ENCODE measurements around the gene SLC34A3. TPM values are rescaled to one million over a fixed set of nuclear protein-coding genes. Genes with fewer than 3 reads are reported as not detected.

SLC34A3 gene
- total RNA-seq = under 1 TPM in 2 of 6 donors, not detected in 4; 0.10 to 0.17 TPM

GRCh38 chr9:137230705-137231371 lies at the start of gene SLC34A3:
Gene SLC34A3, plus strand, starts transcription at chr9:137230901. Its CDS starts 802 bp downstream, at chr9:137231703.
- no peaks in the 10 kb centered on the region for H3K36me3 ChIP-seq
- H3K9me3 ChIP-seq = no peaks in the 10 kb centered on the region
- H3K4me3 ChIP-seq = no peak within 1 kb of the TSS
- H3K27ac ChIP-seq = no peak within 1 kb of the TSS
- TF ChIP-seq EP300 (IDR thresholded peaks at IDR 0.05) = no peak
- no peak for TF ChIP-seq POLR2A (IDR thresholded peaks at IDR 0.05)
- TF ChIP-seq, protein P1, sequence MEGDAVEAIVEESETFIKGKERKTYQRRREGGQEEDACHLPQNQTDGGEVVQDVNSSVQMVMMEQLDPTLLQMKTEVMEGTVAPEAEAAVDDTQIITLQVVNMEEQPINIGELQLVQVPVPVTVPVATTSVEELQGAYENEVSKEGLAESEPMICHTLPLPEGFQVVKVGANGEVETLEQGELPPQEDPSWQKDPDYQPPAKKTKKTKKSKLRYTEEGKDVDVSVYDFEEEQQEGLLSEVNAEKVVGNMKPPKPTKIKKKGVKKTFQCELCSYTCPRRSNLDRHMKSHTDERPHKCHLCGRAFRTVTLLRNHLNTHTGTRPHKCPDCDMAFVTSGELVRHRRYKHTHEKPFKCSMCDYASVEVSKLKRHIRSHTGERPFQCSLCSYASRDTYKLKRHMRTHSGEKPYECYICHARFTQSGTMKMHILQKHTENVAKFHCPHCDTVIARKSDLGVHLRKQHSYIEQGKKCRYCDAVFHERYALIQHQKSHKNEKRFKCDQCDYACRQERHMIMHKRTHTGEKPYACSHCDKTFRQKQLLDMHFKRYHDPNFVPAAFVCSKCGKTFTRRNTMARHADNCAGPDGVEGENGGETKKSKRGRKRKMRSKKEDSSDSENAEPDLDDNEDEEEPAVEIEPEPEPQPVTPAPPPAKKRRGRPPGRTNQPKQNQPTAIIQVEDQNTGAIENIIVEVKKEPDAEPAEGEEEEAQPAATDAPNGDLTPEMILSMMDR (IDR thresholded peaks at IDR 0.05) = no peak
- no peak for TF ChIP-seq POLR2AphosphoS5 (IDR thresholded peaks at IDR 0.05)
- peaks cover 0 to 34% (median 4%) of the 10 kb centered on the region in 4 donors for H3K27me3 ChIP-seq
- 65 to 69% methylated on average over 5 to 11 of the region's 14 CpGs for WGBS, 2 donors
- peaks cover under 1 to 25% (median 19%) of the 10 kb centered on the region in 4 donors for H3K4me1 ChIP-seq
- no peak for ATAC-seq (ENCODE audit: low FRiP score in 2 of 2)
- DNase-seq = peak in 1 of 2 donors; percentile 63

GRCh38 chr9:137181680-137182079 lies 49.0 kb upstream of the SLC34A3 start:
- H3K4me1 ChIP-seq = peaks cover 6 to 17% (median 8%) of the 10 kb centered on the region in 4 donors

DNA sequence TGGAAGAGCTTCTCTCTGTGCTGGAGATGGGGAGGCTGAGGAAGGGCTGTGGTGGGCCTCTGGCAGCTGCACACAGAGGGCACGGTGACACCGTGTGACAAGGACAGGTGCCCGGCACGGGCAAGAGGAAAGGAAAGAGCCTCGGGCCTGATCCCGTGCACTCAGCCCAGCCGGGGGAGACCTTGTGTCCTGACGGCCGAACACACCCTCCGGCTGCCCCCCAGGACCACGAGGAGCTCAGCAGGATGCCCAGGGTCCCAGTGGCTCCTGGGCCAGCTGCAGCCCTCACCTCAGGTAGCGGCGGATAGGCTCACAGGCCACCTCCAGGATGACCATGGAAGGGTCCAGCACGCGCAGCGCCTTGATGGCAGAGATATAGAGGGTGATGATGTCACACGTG lies 47.9 kb upstream of the SLC34A3 start:
- ATAC-seq (ENCODE audit: low FRiP score in 2 of 2) = no peak
- no peak overlapping the region for H3K4me3 ChIP-seq
- 82 to 95% methylated on average over 5 to 16 of the region's 17 CpGs for WGBS, 2 donors

More at GRCh38 chr9:137181680-137182079, 49.0 kb upstream of the SLC34A3 start:
- WGBS, 2 donors = 89 to 95% methylated on average over 9 to 20 of the region's 22 CpGs
- H3K36me3 ChIP-seq = peaks cover 31 to 92% (median 84%) of the 10 kb centered on the region in 4 donors
- TF ChIP-seq POLR2A (IDR thresholded peaks at IDR 0.05) = no peak
- TF ChIP-seq, protein P1 (IDR thresholded peaks at IDR 0.05) = no peak
- TF ChIP-seq POLR2AphosphoS5 (IDR thresholded peaks at IDR 0.05) = no peak
- no peak for TF ChIP-seq EP300 (IDR thresholded peaks at IDR 0.05)
- H3K27me3 ChIP-seq = no peaks in the 10 kb centered on the region
- no peak overlapping the region for H3K27ac ChIP-seq
- no peaks in the 10 kb centered on the region for H3K9me3 ChIP-seq
- ATAC-seq (ENCODE audit: low FRiP score in 2 of 2) (no peak), DNase-seq (peak in 1 of 2 donors; percentile 78)
- H3K4me3 ChIP-seq = no peak overlapping the region

GRCh38 chr9:137183980-137184595 lies 46.6 kb upstream of the SLC34A3 start:
- TF ChIP-seq POLR2AphosphoS5 (IDR thresholded peaks at IDR 0.05) (no peak), EP300 (IDR thresholded peaks at IDR 0.05) (no peak), POLR2A (IDR thresholded peaks at IDR 0.05) (no peak)
- TF ChIP-seq, protein P1 (IDR thresholded peaks at IDR 0.05) = no peak
- Histone ChIP-seq H3K27me3 (no peaks in the 10 kb centered on the region), H3K27ac (no peak overlapping the region), H3K4me3 (no peak overlapping the region), H3K9me3 (no peaks in the 10 kb centered on the region), H3K36me3 (peaks cover 31 to 83% (median 72%) of the 10 kb centered on the region in 4 donors), H3K4me1 (peaks cover 19 to 33% (median 20%) of the 10 kb centered on the region in 4 donors)
- ATAC-seq (ENCODE audit: low FRiP score in 2 of 2) (no peak), DNase-seq (peak in 1 of 2 donors; percentile 66)
- 93 to 94% methylated on average over 22 to 27 of the region's 27 CpGs for WGBS, 2 donors

More for the DNA sequence above, 47.9 kb upstream of the SLC34A3 start:
- DNase-seq = peak in 1 of 2 donors; percentile 63
- Histone ChIP-seq H3K27me3 (no peaks in the 10 kb centered on the region), H3K36me3 (peaks cover 31 to 96% (median 82%) of the 10 kb centered on the region in 4 donors), H3K9me3 (no peaks in the 10 kb centered on the region), H3K4me1 (peaks cover 17 to 28% (median 19%) of the 10 kb centered on the region in 4 donors), H3K27ac (no peak overlapping the region)
- TF ChIP-seq EP300 (IDR thresholded peaks at IDR 0.05) (no peak), POLR2AphosphoS5 (IDR thresholded peaks at IDR 0.05) (no peak)
- TF ChIP-seq, protein P1 (IDR thresholded peaks at IDR 0.05) = no peak
